DOHH2 (cell line): Measurements from ENCODE around the gene ZMAT5.

Source experiments
- CTCF ChIP-seq: fragments of 200-600 bp; sonication (generic); IDR thresholded peaks from one replicate; pipeline ENCODE4 v1.5.1; 2014; ENCODE audit warnings: antibody characterized with exemption, mild to moderate bottlenecking, low read depth, low read length; ENCODE audit not compliant: poor library complexity, severe bottlenecking
- EZH2phosphoT487 ChIP-seq: fragments of 200-600 bp; sonication (generic); IDR thresholded peaks from 2 replicates; pipeline ENCODE4 v1.6.1; 2017; ENCODE audit warnings: borderline replicate concordance, mild to moderate bottlenecking, antibody characterized with exemption, low read length, moderate library complexity, mixed read lengths

GRCh38 chr22:29753808-29754657 lies 12.8 kb downstream of the ZMAT5 start:
- TF ChIP-seq CTCF, result no peak
- TF ChIP-seq EZH2phosphoT487, result no peak
